Middle frontal gyrus (tissue), 1 donor: ENCODE measurements around the gene OPCML.
"Not testable (repeated sequence)": the region's sequence is repeated elsewhere in the genome, so short reads cannot be mapped to it uniquely, and the experiment has no call there.

Experiments
- DNase-seq: peaks from one replicate; pipeline ENCODE4 v3.0.0-alpha.2; 2015; ENCODE audit warnings: low spot score; ENCODE audit errors: extremely low spot score

Gene OPCML

DNA sequence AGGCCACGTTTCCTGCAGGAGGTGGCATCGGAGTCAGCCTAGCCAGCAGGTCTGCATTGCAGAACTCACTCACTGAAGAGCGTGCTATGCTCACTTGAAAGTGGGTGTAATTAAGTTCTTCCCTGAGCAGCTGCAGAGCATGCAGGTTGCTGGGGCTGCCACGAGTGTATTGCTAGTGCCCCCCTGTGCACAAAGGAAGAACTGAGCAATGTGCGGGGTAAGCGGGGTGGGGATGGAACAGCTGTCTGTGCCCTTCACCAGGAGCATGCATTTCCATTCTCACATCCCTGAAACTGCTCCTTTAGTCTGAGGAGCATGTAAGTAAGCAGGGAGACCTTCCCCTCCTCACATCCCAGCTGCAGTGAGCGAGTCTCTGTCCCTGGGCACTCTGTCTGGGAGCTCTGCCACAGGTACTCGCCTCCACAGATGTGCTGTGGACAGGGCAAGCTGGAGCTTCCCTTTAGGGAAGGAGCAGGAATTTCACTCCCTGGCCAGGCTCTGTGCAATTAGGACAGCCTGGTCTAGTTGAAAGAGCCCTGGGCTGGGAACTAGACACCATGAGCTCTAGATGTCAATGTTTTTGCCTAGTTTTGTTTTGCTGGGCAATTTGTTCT, 1130.1 kb downstream of the OPCML start:
- peak; percentile 42 for DNase-seq

DNA sequence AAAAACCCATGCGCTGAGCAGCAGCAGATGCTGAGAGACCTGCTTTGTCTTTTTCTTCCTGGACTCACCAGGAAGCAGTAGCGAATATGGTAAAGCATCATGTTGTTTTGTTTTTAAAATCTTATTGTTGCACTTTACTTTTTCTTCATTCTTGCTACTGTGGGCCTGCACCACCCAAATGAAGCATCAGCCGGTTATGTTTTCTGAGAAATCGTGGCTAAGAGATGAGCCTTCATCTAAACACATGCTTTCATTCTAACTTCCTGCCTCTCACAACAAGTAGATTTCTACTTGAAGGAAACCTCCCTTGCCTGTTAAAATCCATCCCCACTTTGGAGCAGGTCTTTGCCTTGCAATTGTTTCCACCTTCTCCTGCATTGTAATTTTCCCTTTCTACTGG, 1136.0 kb downstream of the OPCML start:
- no peak for DNase-seq

DNA sequence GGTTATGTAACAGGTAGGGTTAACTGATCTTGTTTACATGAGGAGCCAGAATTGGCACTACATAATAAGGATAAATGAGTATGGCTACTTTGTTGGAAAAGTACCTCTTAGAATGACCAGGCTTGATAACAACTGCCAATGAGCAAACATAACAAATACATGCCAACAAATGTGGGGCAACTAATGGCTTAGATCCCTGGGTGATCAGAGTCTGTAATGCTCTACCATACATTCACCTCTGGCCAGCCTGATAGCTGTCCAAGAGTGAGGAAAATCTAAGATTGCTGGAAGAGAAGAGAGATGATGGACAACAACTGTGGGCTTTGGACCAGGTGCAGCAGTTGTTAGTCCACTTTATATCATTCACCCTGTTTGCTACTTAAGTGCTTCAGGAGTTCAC, 1136.9 kb downstream of the OPCML start:
- no peak for DNase-seq

DNA sequence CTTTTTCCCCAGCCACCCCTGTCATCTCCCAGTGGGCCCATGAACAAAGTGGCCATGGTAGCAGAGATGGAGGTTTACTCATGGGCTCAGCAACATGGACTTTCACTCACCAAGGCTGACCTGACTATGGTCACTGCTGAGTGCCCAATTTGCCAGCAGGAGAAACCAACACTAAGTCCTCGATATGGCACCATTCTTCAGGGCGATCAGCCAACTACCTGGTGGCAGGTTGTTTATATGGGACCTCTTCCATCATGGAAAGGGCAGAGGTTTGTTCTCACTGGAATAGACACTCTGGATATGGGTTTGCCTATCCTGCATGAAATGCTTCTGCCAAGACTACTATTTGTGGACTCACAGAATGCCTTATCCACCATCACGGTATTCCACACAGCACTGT, 1152.8 kb downstream of the OPCML start:
- no peak for DNase-seq

DNA sequence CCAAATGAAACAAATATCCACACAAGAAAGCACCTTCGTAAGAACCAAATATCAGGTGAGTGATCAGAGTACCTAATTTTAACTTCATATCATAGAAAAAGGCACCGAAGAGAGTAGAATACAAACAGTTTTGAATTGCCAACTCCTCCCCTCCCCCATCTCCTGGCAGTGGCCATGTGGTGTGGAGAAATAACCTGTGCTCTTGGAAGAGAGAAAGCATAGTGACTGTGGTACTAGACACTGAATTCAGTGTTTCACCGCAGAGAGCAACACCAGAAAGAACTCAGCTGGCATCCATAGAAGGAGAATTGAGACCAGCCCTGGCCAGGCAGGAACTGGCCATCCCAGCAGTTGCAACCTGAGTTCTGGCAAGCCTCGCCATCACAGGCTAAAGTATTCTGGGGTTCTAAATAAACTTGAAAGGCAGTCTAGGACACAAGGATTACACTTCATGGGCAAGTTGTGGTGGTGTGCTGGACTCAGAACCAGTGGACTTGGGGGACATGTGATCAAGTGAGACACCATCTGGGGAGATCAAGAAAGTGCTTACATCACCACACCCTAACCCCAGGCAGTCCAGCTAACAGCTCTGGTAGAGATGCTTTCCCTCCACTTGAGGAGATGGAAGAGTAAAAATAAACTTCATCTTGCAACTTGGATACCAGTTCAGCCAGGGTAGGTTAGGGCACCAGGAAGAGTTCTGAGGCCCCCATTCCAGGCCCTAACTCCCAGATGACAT, 1158.7 kb downstream of the OPCML start:
- DNase-seq = no peak

DNA sequence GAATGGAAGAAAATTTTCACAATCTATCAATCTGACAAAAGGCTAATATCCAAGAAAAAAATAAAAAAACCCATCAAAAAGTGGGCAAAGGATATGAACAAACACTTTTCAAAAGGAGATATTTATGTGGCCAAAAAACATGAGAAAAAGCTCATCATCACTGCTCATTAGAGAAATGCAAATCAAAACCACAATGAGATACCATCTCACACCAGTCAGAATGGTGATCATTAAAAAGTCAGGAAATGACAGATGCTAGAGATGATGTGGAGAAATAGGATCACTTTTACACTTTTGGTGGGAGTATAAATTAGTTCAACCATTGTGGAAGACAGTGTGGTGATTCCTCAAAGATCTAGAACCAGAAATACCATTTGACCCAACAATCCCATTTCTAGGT, 1162.2 kb downstream of the OPCML start:
- DNase-seq = not testable (repeated sequence)

DNA sequence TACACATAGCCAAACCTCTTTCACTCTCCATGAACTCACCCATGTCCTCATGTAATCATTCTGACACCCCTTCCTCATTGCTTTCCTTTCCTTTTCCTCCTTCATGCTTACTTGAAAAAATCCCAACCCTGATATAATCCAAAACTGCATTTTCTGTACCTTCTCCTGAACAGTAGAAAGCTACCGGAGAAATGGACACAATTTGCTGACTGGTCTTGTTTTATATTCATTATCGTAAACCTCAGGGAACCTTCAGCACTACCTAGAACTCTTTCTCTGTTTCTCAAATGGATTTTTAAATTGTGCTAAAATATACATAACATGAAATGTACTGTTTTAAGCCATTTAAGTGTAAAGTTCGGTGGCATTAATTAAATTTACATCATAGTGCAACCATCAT, 1165.0 kb downstream of the OPCML start:
- no peak for DNase-seq

DNA sequence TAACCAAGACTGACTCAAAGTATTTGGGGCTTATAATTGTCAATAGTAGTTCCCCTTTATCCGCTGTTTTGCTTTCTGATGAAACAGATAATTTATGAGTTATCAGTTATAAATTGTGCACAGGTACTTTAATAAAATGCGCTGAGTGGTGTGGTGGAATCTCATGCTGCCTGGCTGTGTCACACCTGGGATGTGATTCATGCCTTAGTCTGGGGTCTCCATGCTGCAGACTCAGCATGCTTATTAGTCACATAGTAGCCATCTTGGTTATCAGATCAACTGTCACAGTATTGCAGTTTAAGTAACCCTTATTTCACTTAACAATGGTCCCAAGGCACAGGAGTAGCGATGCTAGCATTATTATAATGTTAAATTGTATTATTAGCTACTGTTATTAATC, 1166.7 kb downstream of the OPCML start:
- no peak for DNase-seq
